GM18502 (cell line): ENCODE results near the gene PCSK1.
"Not testable (repeated sequence)": the region's sequence is repeated elsewhere in the genome, so short reads cannot be mapped to it uniquely, and the experiment has no call there.

Source experiments
- ATAC-seq: cut with Tn5 transposase; IDR thresholded peaks from one replicate; pipeline ENCODE4 v1.9.1; 2021; ENCODE audit warnings: mild to moderate bottlenecking; ENCODE audit not compliant: unreplicated experiment, poor library complexity

PCSK1 gene

DNA sequence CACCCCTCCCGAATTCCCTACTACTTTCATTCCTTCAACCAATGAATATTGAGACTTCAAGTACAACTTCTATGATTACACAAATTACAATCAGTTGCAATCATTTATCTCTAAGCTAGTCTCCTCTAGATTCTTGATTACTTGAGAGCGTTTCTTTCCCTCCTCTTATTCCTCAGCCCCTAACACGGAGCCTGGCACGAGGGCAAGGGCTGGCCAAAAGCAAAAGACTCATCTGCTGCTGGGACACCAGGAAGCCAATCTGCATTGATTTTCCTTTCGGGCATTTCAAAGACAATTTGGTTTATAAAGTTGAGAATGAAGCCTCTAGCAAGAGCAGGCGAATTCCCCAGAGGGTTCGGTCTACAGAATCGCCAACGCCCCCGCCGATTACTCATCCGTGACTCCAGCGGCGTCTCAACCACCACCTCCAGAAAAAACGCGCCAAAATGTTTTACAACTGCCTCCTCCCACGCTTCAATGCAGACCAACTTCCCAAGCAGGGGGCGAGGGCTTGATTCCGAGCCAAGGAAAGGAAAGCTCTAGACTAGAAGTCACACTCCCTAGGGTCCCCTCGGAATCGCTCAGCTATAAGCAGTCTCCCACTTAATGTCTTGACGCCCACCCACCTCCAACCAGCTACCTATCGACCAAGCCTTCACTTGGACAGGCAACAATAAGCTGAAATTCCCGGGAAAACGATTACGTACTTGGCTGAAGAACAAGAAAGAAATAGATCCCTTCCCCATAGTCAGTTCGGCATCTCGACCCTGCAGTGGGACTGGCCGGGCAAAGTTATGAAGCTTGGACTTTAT is 1.5 kb downstream of the PCSK1 start:
- peak; percentile 18 for ATAC-seq

DNA sequence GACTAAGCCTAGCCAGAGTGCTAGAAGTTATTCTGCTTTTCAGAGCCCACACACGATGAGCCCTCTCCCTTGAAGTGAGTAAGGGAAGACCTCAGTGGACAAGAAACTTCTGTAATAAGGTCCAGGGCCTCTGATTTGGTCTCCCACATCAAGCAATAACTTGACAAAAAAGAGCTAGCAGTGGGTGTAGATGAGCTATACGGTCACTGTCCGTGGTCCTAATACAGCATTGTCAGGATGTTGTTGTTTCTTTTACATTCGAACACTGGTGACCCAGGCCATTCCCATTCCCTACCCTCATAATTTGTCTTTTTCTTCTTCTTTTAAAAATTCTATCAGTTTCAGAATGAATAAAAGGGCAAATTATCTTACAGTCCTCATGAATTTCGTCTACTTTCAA is 5.2 kb downstream of the PCSK1 start:
- ATAC-seq, result no peak

- ATAC-seq, result no peak
These were observed 6.2 kb downstream of the PCSK1 start for GRCh38 chr5:96426831-96427230.

DNA sequence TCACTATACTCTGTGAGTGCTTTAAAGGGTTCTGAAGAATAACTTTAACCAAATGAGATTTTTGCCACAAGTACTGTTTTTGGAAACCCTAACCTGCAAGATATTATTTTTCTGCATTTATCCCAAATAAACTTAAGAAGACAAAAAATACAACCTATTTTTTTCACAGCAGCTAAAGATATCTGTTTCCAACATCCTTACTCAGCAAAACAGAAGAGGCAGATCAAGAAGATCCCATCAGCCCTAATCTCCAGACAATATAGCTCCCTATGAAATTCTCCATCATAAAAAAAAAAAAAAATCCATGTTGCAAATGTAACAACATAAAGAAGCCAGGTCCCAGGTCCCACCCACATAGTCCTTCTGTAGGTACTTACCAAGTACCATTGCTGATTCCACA is 7.6 kb downstream of the PCSK1 start:
- ATAC-seq, result no peak

DNA sequence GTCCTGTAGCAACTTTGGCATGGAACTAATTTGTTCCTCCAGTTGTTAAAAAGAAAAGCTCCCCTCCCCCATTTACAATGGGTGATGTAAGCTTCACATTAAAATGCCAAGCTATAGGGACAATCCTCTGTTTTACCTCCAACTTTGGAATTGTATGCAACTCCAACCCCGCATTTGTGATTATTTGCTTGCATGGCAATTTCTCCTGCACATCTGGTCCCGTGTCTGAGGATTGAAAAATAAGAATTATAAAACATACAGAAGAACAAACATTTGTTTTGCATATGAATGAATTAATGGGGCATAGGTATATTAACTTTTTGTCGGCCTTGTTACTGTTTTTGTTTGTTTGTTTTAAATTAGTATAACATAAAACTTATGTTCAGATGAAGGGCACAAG is 17.2 kb downstream of the PCSK1 start:
- ATAC-seq, result no peak

DNA sequence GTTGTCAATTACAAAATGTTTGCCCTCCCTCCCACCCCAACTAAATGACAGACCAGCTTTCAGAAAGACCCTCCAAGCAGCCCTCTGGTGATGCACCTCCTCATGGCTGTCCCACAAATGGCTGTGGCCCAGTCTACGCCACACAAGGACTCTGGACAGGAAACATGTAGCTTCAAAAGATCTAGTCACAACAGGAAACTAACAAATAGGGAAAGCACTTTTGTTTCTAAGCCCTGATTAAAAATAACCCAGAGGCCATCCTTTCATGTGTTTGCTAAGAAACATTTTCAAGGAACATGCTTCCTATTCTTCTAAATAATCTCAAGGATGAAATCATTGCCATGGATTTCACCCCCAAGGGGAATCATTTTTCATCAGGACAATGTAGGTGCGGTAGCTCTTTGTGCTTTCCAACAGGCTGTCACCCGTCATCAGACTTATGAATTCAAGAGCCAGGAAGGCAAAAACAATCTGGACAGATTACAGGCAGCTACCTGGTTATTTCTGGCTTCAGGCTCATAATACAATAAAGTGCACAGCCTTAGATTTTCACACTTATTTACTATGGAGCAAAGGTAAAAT is 20.1 kb downstream of the PCSK1 start:
- no peak for ATAC-seq

- ATAC-seq, result no peak
These were observed 23.0 kb downstream of the PCSK1 start for GRCh38 chr5:96410013-96410412.

GRCh38 chr5:96408841-96409538 is 24.1 kb downstream of the PCSK1 start:
- ATAC-seq, result no peak

- ATAC-seq, result no peak
These were observed 24.8 kb downstream of the PCSK1 start for GRCh38 chr5:96408210-96408777.

DNA sequence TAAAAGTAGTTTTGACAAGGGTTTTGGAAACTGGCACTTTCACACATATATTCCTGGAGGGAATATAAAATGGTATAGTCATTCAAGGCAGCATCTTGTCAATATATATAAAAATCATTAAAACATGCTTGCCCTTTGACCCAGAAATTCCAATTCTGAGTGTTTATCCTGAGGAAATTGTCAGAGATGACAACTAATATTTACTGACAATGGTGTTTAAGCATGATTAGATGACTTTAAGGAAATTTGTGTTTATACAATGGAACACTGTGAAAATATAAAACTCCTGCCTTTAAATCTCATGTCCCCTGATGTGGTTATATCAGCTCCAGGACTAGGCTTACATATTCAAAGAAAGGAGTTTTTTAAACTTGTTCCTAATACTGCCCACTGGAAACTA is 25.6 kb downstream of the PCSK1 start:
- ATAC-seq, result no peak

DNA sequence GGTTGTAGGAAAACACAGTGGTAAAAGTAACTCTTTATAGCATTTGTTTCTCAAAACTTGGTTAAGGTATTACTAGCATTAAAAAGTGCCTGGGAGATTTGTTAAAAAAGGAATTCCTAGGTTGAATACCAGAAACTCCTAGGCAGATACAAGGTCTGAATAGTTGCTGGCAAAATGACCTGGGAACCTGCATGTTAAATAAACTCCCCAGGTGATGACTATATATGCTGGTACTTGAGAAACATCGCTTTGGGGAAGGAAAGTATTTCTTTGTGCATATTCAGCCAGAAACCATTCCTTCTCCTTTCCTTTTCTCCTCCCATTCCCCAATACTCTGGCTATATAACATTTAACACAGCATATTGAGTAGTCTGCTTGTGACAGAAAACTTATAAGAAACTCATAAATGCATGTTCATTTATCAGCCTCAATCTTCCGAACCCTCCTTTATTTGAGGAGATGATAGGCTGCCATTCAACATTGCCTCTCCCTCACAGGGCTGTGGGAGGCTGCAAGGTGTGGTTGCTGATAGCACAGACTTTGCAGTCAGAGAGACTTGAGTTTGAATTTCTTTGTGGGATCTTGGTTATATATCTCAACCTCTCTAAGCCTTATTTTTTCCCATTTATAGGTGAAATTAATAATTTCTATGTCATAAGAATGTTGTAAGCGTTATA is 28.7 kb downstream of the PCSK1 start:
- no peak for ATAC-seq

DNA sequence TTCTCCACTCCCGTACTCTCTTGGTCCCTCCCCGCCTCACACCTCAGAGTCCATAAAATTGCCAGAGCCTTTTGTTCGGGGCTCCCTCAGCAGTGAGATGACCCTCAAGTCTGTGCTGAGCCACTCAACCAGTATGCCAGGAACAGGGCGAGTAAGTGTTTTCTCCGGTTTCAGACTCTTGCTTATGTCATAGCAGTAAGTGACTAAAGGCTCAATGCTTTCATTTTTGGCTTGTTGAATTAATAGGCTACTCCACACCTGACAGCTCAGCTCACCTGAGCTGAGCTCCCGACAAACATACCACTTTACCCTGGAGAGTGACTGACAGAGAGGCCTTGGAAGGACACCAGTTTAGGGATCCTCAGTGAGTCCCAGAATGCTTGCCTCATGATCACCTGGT is 30.5 kb downstream of the PCSK1 start:
- ATAC-seq, result no peak

DNA sequence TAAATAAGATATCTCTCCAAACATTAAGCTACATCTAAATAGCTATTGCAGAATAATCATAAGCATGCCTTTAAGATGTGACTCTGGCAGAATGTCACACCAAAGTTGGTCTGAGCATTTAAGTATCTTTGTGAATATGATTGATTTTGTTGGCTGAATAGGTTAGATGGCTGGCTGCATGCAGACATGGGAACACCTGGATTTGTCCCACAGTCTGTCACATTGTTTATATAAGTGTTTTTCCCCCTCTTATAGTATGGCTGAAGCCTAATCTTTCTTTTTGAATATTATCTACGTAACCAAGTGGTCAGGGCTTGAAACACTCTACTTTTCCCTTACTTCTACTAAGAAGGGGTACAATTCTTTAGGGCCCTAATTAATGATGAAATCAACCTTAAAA is 36.2 kb downstream of the PCSK1 start:
- no peak for ATAC-seq

DNA sequence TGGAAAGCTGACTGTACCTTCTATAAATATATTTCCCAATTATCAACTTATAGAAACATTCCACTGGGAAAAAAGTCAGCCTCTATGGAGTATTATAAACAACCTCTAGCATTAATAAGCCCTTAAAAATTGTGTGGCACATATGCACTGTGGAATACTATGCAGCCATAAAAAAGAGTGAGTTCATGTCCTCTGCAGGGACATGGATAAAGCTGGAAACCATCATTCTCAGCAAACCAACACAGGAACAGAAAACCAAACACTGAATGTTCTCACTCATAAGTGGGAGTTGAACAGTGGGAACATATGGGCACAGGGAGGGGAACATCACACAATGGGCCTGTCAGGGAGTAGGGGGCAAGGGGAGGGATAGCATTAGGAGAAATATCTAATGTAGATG is 37.8 kb downstream of the PCSK1 start:
- not testable (repeated sequence) for ATAC-seq

- no peak for ATAC-seq
These were observed 41.1 kb downstream of the PCSK1 start for GRCh38 chr5:96391921-96392320.

- ATAC-seq, result no peak
These were observed 44.9 kb downstream of the PCSK1 start for GRCh38 chr5:96388176-96388575.

DNA sequence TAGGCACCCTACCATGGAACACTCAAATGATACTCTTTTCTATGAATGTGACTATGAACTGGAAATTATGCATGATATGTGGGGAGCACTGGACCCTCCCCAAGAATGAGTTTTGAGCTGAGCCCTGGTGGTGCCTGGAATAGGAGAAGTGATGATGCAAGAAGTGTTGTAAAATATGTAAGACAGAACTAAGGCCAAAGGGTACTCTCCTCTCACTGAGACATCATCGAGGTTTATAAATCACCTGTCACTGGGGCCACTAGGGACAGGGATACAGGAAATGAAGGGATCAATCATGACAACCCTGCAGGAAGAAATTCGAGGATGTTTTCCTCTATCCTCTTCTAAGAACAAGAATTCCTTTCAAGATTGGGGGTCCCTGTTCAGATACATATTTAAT is 45.4 kb downstream of the PCSK1 start:
- ATAC-seq, result no peak

GRCh38 chr5:96385538-96385937 is 47.5 kb downstream of the PCSK1 start:
- ATAC-seq, result no peak

- ATAC-seq, result no peak
These were observed 48.7 kb downstream of the PCSK1 start for GRCh38 chr5:96384353-96384752.

DNA sequence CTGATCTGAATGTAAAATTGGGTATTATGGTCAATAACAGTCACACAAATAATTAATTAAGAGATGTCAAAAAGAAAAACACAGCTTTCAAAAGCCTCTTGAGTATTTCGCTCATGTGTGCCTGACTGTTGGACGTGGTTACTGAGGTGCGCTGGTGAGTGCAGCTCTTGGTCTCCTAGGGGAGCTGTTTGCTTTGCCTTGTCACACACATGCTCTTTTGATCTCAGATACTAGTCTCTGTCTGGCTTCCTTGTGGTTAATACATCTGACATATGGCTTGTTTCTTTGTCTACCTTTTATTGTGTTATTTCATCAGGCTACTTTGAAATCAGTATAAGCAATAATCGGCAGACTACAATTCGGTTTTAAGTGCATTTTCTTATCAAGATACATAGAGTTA is 51.5 kb downstream of the PCSK1 start:
- ATAC-seq, result no peak

- ATAC-seq, result no peak
These were observed 53.2 kb downstream of the PCSK1 start for GRCh38 chr5:96379896-96380295.
